ENCODE results near the gene TRNT1.

DNA sequence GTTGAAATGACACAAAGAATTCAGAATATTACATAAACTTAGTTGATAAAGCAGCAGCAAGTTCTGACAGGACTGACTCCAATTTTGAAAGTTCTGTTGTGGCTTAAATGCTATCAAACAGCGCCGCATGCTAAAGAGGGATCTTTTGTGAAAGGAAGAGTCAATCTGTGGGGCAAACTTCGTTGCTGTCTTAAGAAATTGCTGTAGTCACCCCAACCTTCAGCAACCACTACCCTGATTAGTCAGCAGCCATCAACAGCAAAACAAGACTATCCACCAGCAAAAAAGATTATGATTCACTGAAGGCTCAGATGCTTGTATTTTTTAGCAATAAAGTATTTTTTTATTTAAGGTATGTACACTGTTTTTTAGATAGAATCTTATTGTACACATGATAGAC lies 38.5 kb downstream of the TRNT1 start:
- TF ChIP-seq, protein P1, sequence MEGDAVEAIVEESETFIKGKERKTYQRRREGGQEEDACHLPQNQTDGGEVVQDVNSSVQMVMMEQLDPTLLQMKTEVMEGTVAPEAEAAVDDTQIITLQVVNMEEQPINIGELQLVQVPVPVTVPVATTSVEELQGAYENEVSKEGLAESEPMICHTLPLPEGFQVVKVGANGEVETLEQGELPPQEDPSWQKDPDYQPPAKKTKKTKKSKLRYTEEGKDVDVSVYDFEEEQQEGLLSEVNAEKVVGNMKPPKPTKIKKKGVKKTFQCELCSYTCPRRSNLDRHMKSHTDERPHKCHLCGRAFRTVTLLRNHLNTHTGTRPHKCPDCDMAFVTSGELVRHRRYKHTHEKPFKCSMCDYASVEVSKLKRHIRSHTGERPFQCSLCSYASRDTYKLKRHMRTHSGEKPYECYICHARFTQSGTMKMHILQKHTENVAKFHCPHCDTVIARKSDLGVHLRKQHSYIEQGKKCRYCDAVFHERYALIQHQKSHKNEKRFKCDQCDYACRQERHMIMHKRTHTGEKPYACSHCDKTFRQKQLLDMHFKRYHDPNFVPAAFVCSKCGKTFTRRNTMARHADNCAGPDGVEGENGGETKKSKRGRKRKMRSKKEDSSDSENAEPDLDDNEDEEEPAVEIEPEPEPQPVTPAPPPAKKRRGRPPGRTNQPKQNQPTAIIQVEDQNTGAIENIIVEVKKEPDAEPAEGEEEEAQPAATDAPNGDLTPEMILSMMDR (IDR thresholded peaks at IDR 0.05): no peak
- no peak for TF ChIP-seq POLR2A (IDR thresholded peaks at IDR 0.05)

Data from testis (tissue), 2 donors.